Measurements from ENCODE around the gene ABCA13. TPM values are rescaled to one million over a fixed set of nuclear protein-coding genes. Genes with fewer than 3 reads are reported as not detected.

The ABCA13 gene
- polyA plus RNA-seq, 5 donors, result 0.64 to 2.2 (median 1.4) TPM

- DNase-seq, result no peak
Measured at GRCh38 chr7:48511080-48511479, 339.8 kb downstream of the ABCA13 start.

GRCh38 chr7:48512892-48513291 lies 341.6 kb downstream of the ABCA13 start:
- no peak for DNase-seq

- no peak for DNase-seq
Measured at GRCh38 chr7:48515171-48515570, 343.9 kb downstream of the ABCA13 start.

GRCh38 chr7:48518092-48518491 lies 346.8 kb downstream of the ABCA13 start:
- no peak for DNase-seq

GRCh38 chr7:48522692-48523091 lies 351.4 kb downstream of the ABCA13 start:
- DNase-seq, result no peak

- no peak for DNase-seq
Measured at GRCh38 chr7:48525736-48526732, 354.8 kb downstream of the ABCA13 start.

- no peak for DNase-seq
Measured at GRCh38 chr7:48528646-48529045, 357.4 kb downstream of the ABCA13 start.

- DNase-seq, result no peak
Measured at GRCh38 chr7:48537561-48537960, 366.3 kb downstream of the ABCA13 start.

- DNase-seq, result no peak
Measured at GRCh38 chr7:48540746-48541145, 369.5 kb downstream of the ABCA13 start.

GRCh38 chr7:48548667-48549066 lies 377.4 kb downstream of the ABCA13 start:
- no peak for DNase-seq

- no peak for DNase-seq
Measured at GRCh38 chr7:48551652-48552051, 380.4 kb downstream of the ABCA13 start.

GRCh38 chr7:48563334-48563733 lies 392.1 kb downstream of the ABCA13 start:
- DNase-seq, result no peak

GRCh38 chr7:48575516-48575915 lies 404.3 kb downstream of the ABCA13 start:
- no peak for DNase-seq

- no peak for DNase-seq
Measured at GRCh38 chr7:48587475-48587874, 416.2 kb downstream of the ABCA13 start.

GRCh38 chr7:48594349-48594748 lies 423.1 kb downstream of the ABCA13 start:
- no peak for DNase-seq

- DNase-seq, result no peak
Measured at GRCh38 chr7:48595756-48596155, 424.5 kb downstream of the ABCA13 start.

- DNase-seq, result no peak
Measured at GRCh38 chr7:48610705-48611104, 439.4 kb downstream of the ABCA13 start.

GRCh38 chr7:48611993-48612392 lies 440.7 kb downstream of the ABCA13 start:
- no peak for DNase-seq

- no peak for DNase-seq
Measured at GRCh38 chr7:48617508-48617907, 446.2 kb downstream of the ABCA13 start.

- no peak for DNase-seq
Measured at GRCh38 chr7:48617993-48618392, 446.7 kb downstream of the ABCA13 start.

- DNase-seq, result peak; percentile 9 to 24
Measured at GRCh38 chr7:48621076-48621475, 449.8 kb downstream of the ABCA13 start.

- no peak for DNase-seq
Measured at GRCh38 chr7:48627164-48627563, 455.9 kb downstream of the ABCA13 start.

GRCh38 chr7:48628793-48629349 lies 457.6 kb downstream of the ABCA13 start:
- no peak for DNase-seq

Measured in right lung (tissue), 5 donors.